GM23338 (cell line): ENCODE measurements around the gene IFT43.

Source experiments
- JUNB ChIP-seq: IDR thresholded peaks from one replicate; pipeline ENCODE4 v1.6.1; 2016; ENCODE audit warnings: antibody characterized with exemption; ENCODE audit not compliant: unreplicated experiment
- POLR2AphosphoS5 ChIP-seq: IDR thresholded peaks from 2 replicates; pipeline ENCODE4 v1.6.1; 2016; ENCODE audit warnings: antibody characterized with exemption, low read depth

- TF ChIP-seq POLR2AphosphoS5 (no peak), JUNB (no peak)
Observed at GRCh38 chr14:75941030-75941429, 44.5 kb upstream of the IFT43 start.
